Inflammatory macrophage (primary cell): ENCODE data around the gene FGFRL1.
A peak's percentile ranks its signal among the peaks of the same experiment; 100 is the strongest.

Source experiments
- DNase-seq, 2 donors: peaks; one replicate each; pipeline ENCODE4 v3.0.0-alpha.2; 2020 to 2022

Gene FGFRL1

GRCh38 chr4:1024882-1025545 is 13.6 kb downstream of the FGFRL1 start:
- no peak for DNase-seq

- peak in 1 of 2 donors; percentile 18 for DNase-seq
These were observed 14.7 kb downstream of the FGFRL1 start for GRCh38 chr4:1026115-1026514.

DNA sequence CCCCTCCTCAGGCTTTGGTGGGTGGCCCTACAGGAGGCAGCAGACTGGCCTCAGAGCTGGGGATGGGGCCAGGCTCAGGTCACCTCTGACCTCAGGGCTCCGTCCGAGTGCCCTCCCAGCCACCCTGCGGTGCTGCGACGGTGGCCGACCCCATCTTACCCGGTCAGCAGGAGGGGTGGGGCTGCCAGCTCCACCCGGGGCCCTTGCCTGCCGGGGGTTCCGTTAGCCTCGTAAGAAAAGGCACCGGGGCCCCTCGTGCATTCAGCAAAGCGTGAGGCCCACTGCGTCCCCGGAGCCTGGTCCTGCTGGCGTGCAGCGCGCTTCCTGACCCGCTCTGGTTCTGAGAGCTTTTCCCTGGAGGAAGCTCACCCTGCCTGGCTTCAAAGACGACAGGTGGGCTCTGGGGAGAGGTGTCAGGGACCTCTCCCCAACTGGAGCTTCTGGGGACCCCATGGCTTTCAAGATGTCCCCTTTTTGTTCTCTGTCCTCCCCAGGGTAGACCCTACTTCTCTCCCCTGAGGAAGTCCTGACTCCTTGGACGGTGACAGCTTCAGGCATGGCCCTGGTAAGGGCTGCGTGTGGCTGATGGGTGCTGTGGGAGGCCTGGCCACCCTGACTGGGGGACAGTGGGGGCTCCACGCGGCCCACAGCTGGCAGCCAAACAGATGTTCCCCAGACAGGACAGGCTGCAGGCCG is 15.9 kb downstream of the FGFRL1 start:
- DNase-seq: no peak

DNA sequence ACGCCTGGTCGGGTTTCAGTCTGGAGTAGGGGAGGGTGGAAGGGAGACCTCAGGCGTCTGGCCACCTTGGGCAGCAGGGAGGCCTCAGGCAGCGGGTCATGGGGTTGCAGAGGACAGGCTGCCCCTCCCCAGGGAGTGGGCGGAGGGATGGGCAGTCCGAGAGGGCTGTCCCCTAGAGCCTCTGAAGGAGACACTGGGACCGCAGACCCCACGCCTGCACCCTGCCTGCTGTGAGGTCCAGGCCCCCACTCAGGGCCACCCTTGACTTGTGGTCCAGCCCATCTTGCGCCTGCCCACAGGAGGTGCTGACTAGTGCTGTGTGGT is 16.5 kb downstream of the FGFRL1 start:
- no peak for DNase-seq

DNA sequence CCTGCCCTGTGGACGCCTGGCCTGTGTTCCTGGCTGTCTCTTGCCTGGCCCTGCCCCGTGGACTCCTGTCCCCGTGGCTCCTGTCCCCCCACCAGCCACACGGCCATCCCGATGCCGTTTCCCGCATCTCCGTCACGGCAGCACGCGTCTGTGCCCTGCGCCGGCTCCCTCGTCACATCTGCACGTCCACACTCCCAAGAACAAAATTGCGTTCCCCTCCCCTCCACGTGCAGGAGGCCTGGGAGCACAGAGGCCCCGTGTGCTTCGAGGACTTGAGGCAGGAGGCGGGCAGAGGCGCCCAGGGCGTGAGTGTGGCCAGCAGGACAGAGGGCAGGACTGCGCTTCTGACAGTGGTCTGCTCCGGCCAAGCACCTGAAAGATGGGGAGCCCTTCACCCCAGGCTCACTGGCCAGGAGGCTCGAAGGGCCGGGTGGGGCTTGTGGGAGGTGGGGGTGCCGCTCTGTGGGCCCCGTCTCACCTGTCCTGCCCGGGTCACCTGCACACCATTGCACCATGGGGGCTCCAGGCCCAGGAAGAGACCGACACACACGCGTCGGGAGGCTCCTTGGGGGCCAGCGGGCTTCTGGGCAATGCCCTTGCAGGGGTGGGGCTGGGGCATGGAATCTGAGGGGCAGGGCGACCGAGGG is 17.3 kb downstream of the FGFRL1 start:
- DNase-seq: no peak

DNA sequence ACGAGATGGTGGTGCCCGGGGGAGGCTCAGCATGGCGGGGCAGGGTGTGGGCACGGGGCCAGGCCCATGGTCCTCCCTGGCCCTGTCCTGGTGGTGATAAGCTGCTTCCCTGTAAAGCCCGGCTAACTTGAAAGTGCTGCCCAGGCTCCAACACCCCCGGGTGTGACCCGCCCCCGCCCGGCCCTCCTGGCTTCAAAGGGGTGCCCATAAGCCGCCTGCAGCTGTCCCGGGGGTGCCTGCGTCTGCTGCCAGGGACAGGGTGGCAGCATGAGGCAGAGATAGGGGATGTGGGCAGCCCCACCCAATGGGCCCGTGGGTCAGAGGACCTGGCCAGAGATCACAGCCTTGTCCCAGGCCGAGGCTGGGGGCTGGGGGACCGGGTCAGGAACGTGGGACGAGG is 18.1 kb downstream of the FGFRL1 start:
- DNase-seq: no peak

- no peak for DNase-seq
These were observed 18.6 kb downstream of the FGFRL1 start for GRCh38 chr4:1030031-1030430.

DNA sequence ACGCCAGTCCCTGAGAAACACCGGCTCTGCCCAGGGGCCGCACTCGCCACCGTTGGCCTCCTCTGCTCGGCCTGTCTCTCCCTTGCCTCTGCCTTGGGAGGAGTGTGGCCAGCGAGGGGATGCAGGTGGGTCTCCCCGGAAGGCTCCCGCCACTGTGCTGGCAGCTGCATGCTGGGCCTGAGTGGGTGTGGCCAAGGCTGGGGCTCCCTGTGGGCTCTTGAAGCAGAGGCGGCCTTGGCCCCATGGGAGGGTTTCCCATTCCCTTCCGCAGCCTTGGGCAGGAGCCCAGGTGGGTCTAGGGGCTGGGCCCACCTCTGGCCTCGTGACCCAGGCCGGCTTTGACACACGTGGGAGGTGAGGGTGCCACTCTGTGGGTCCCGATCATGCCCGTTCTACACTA is 19.1 kb downstream of the FGFRL1 start:
- no peak for DNase-seq

GRCh38 chr4:1031346-1031745 is 19.9 kb downstream of the FGFRL1 start:
- no peak for DNase-seq

GRCh38 chr4:1031956-1032795 is 20.8 kb downstream of the FGFRL1 start:
- DNase-seq: no peak

- no peak for DNase-seq
These were observed 21.4 kb downstream of the FGFRL1 start for GRCh38 chr4:1032861-1033260.

- DNase-seq: no peak
These were observed 22.6 kb downstream of the FGFRL1 start for GRCh38 chr4:1033840-1034551.

DNA sequence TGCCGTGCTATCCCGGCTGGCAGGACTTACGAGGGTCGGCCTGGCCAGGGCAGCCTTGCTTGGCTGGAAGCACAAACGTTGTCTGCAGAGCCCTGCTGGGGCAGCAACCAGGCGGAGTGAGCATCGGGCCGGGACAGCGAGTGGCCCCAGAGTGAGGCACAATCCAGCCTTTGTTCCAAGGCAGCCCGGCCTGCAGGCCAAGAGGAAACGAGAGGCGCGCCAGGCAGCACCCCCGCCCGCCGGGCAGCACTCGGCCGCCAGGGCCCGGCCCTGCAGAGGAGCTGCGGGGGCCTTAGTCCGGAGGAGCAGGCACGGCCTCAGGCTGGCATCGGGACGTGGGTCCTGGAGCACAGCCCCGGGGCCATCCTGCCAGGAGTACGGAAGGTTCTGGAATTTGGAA is 24.1 kb downstream of the FGFRL1 start:
- no peak for DNase-seq

DNA sequence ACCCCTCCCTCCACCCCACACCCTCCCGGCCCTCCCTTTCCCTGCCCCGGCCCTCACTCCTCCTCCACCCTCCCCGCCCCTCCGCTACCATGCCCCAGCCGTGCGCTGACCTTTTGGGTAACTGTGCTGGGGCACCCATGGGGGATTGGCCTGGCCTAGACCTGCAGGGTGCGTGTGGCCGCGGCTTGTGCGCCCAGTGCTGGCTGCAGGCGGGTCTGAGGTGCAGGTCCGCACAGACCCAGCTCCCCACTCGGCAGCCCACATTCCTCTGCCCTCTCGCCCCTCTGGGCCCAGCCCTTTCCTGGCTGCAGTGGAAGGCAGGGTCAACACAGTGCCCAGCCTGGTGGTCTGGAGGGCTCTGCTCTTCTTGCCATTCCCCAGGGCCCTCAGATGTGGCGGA is 24.7 kb downstream of the FGFRL1 start:
- DNase-seq: no peak

DNA sequence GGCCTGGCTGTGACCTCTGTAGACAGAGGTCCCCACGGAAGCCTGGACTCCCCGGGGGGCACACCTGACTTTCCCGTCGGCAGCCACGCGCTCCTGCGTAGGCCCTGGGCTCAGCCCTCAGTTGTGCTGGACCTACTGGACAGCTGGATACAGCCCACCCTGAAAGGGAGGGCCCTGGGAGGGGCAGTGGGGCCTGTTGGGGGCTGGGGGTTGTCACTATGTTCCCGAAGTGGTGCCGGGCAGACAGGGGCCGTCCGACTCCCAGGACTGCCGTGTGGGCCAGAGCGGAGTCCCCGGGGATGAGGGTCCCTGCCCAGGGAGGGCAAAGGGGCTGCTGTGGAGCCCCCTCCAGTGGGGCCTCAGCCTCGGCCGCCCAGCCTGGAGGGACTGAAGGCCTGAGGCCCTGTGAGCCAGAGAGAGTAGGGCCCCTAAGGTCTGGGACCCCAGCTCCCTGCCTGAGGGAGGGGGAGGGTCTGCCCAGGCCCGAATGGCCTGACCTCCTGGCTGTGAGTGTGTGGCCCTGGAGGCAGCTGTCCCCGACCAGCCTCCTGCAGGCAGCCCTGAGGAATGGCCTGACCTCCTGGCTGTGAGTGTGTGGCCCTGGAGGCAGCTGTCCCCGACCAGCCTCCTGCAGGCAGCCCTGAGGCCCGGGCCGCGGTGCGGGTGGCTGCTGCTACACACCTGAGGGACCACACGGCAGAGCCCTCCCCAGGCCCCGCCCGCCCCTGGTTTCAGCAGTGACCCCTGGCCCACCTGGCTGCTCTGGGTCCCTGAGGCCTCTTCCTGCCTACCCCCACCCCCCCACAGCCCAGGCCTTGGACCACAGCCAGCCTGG is 25.8 kb downstream of the FGFRL1 start:
- no peak for DNase-seq

DNA sequence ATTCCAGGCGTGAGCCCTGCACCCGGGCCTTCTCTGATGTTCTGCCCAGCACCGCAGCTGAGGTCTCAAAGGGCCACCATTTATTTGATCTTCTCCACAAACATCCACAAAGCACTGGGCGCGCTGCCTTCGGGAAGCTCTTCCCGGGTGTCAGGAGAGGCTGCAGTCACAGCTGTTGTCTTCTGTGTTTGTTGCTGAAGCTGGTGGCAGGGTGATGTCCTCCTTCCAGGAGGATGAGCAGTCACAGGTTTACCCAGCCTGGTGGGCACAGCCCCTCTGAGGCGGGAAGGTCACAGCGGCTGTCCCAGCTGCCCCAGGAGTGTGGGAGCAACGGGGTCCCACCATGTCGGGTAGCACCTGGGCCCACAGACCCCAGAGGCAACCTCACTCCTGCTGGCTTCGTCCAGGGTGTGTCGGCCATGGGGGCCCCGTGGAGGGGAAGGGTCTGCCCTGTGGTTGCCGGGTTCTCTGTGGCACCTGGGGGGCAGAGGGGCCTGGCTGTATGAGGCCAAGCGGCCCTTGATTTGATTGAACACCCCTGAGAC is 27.6 kb downstream of the FGFRL1 start:
- DNase-seq: no peak

DNA sequence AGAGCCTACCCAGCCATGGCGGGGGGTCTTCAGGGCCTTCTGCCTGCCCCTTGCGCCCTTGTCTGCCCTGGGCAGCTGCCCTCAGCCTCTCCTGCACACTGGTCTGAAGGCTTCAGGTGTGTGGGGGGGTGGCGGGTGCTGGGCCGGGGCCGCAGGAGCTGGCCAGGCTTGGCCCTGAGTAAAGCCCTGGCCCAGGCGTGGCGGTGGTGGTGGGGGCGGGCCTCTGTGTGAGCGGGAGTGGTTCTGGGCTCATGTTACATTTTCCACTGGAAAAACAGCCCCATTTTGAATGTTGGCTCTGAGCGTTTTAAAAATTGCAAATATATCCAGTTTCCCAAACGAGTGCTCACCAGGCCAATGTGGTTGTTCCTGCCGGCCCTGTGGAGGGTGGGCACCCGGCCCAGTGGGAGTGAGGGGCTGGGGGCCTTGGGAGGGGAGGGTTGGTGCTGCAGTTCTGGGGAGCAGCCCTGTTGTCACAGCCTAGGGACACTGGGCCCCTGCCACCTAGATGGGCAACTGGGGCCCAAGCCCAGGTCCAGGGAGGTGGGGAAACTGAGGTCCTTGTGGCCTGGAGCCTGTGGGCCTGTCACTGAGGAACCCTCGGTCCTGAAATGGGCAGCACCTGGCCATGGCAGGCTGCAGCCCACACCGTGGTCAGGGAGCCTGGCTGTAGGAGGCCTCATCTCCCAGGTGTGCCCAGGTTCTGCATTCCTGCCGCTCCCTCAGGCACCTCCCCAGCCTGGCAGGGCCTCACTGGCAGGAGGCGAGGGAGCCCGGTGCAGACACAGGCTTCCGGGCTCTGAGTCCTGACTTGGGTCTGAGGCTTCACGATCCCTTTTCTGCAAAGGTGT is 28.3 kb downstream of the FGFRL1 start:
- no peak for DNase-seq

DNA sequence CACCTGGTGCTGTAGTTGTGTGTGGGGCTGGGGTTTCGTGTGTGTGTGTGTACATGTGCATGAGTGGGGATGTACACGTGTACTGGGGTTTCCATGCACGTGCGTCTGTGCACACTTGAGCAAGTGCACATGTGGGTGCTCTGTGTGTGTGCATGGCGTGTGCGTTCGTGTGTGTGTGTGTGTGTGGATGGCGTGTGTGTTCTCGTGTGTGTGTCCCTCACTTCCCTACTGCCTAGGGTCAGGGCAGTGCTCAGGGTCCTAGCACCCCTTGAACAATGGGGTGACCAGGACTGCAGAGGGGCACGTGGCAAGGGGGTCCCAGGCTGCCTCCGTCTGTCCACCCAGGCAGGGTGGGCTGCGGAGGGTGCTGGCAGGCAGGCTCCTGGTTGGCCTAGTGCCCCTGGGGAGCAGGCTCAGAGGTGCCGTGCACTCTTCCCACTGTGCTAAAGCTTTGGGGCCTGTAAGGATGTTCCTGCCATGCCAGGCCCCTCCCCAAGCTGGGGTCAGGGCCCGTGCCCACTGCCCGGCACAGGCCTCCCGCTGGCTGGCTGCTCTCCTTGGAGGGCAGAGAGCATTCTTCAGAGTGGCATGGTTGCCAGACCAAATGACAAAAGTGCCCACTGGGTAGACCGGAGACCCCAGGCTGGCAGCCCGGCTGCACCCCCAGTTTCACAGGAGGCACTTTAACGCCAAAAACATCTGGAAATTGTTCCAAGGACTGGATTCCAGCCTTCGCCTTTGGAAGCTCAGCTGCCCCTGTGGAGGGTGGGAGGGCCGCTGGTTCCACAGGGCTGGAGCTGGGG is 29.1 kb downstream of the FGFRL1 start:
- no peak for DNase-seq

GRCh38 chr4:1041147-1041935 is 29.9 kb downstream of the FGFRL1 start:
- DNase-seq: no peak
